GM13977 (cell line): ENCODE data around the gene FZD2.

Source experiments
- DNase-seq: peaks from one replicate; pipeline ENCODE4 v3.0.0; 2012; ENCODE audit warnings: low spot score
- CTCF ChIP-seq: IDR thresholded peaks from 2 replicates; pipeline ENCODE4 v1.5.1; 2012; ENCODE audit warnings: mild to moderate bottlenecking, control low read depth; ENCODE audit not compliant: insufficient read depth; ENCODE audit errors: extremely low read depth, missing control alignments
- in situ Hi-C: fragments of 300-500 bp; cut with MboI; formaldehyde crosslinking; loops from one replicate; pipeline ENCODE4 v1.12.0; 2022; ENCODE audit warnings: low sequenced_read_pairs, low pct_unique_long_range_greater_than_20kb, mixed read lengths, inconsistent platforms; ENCODE audit not compliant: unreplicated experiment

FZD2 gene

GRCh38 chr17:44607836-44608690 lies 50.8 kb downstream of the FZD2 start:
- no peak for DNase-seq
- in situ Hi-C loops = no loop called here
- TF ChIP-seq CTCF = no peak

DNA sequence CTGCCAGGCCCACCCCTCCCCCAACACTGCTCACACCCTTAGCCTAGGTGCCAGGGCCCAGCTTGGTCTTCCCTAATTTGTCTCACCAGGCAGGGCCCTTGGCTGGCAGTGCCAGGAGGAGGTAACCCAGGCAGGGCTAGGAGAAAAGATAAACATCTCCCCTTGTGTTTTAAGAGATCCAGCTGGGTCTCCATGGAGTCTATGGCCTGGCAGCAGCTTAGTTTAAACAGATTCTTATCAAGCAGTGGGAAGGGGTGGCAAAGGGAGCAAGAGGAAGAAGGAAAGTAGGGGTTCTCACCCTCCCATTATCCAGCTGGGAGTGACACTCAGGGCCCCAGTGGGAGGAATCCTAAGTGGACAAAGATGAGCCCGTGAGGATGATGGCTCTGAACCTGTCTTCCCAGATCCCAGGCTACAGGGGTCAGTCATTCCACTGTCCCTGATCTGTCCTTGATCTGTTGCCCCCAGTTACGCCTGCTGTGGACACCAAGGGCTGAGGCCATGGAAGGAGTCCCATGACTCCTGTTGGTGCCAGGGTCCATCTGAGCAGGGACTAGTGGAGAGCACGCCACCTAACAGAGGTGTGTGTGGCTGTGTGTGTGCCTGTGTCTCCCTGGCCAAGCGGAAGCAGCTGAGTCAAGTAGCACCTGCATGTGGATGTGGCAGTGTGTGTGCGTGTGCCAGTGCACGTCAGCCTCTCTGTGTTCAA lies 51.6 kb downstream of the FZD2 start:
- in situ Hi-C loops = no loop called here
- no peak for TF ChIP-seq CTCF
- no peak for DNase-seq

- no peak for TF ChIP-seq CTCF
- DNase-seq = no peak
- in situ Hi-C loops = no loop called here
These were observed 53.0 kb downstream of the FZD2 start for GRCh38 chr17:44610331-44610730.
